Measurements from ENCODE around the gene ARFGAP3. TPM values are rescaled to one million over a fixed set of nuclear protein-coding genes. Genes with fewer than 3 reads are reported as not detected.

The ARFGAP3 gene
- total RNA-seq, 2 donors from 2014 or later, result 20.5 to 36.9 TPM

GRCh38 chr22:42764895-42765363 lies 92.1 kb downstream of the ARFGAP3 start:
- DNase-seq, result no peak
- 73 to 74% methylated on average over 5 to 11 of the region's 11 CpGs for WGBS, 2 experiments (ENCODE audit: insufficient coverage in 1 of 2, insufficient read length in 1 of 2)

GRCh38 chr22:42763965-42764480 lies 93.0 kb downstream of the ARFGAP3 start:
- H3K9me3 ChIP-seq (ENCODE audit: control insufficient read depth, low read length), result no peaks in the 10 kb centered on the region
- no peak overlapping the region for H3K27ac ChIP-seq (ENCODE audit: low read depth, low read length)
- H3K4me1 Mint-ChIP-seq, result no peaks in the 10 kb centered on the region
- no peak overlapping the region for H3K4me3 Mint-ChIP-seq
- no peak overlapping the region for H3K27ac Mint-ChIP-seq
- no peak for DNase-seq
- TF ChIP-seq, protein P1, sequence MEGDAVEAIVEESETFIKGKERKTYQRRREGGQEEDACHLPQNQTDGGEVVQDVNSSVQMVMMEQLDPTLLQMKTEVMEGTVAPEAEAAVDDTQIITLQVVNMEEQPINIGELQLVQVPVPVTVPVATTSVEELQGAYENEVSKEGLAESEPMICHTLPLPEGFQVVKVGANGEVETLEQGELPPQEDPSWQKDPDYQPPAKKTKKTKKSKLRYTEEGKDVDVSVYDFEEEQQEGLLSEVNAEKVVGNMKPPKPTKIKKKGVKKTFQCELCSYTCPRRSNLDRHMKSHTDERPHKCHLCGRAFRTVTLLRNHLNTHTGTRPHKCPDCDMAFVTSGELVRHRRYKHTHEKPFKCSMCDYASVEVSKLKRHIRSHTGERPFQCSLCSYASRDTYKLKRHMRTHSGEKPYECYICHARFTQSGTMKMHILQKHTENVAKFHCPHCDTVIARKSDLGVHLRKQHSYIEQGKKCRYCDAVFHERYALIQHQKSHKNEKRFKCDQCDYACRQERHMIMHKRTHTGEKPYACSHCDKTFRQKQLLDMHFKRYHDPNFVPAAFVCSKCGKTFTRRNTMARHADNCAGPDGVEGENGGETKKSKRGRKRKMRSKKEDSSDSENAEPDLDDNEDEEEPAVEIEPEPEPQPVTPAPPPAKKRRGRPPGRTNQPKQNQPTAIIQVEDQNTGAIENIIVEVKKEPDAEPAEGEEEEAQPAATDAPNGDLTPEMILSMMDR (conservative IDR thresholded peaks at IDR 0.05), result no peak
- H3K4me3 ChIP-seq (ENCODE audit: low read length), result no peak overlapping the region
- H3K36me3 ChIP-seq (ENCODE audit: control insufficient read depth, insufficient read depth, low read length), result no peaks in the 10 kb centered on the region
- no peak overlapping the region for H3K9ac ChIP-seq (ENCODE audit: extremely low read depth, low read length, poor library complexity, severe bottlenecking)
- no peaks in the 10 kb centered on the region for H3K27me3 Mint-ChIP-seq (ENCODE audit: insufficient read depth)
- 92% methylated on average over 5 to 13 of the region's 13 CpGs for WGBS, 2 experiments (ENCODE audit: insufficient coverage in 1 of 2, insufficient read length in 1 of 2)
- H3K4me1 ChIP-seq (ENCODE audit: control insufficient read depth, insufficient read depth, low read length), result no peaks in the 10 kb centered on the region
- H3K27me3 ChIP-seq (ENCODE audit: control insufficient read depth, insufficient read depth, low read length, poor library complexity, severe bottlenecking), result no peaks in the 10 kb centered on the region
- H3K36me3 Mint-ChIP-seq (ENCODE audit: low read depth), result no peaks in the 10 kb centered on the region
- H3K9me3 Mint-ChIP-seq, result no peaks in the 10 kb centered on the region

More at GRCh38 chr22:42764895-42765363, 92.1 kb downstream of the ARFGAP3 start:
- H3K27ac Mint-ChIP-seq, result no peak overlapping the region
- H3K4me3 Mint-ChIP-seq, result no peak overlapping the region
- H3K27me3 Mint-ChIP-seq (ENCODE audit: insufficient read depth), result no peaks in the 10 kb centered on the region
- H3K4me1 Mint-ChIP-seq, result no peaks in the 10 kb centered on the region
- H3K4me3 ChIP-seq (ENCODE audit: low read length), result no peak overlapping the region
- no peaks in the 10 kb centered on the region for H3K36me3 Mint-ChIP-seq (ENCODE audit: low read depth)
- H3K27me3 ChIP-seq (ENCODE audit: control insufficient read depth, insufficient read depth, low read length, poor library complexity, severe bottlenecking), result no peaks in the 10 kb centered on the region
- no peaks in the 10 kb centered on the region for H3K36me3 ChIP-seq (ENCODE audit: control insufficient read depth, insufficient read depth, low read length)
- TF ChIP-seq, protein P1 (conservative IDR thresholded peaks at IDR 0.05), result no peak
- H3K4me1 ChIP-seq (ENCODE audit: control insufficient read depth, insufficient read depth, low read length), result no peaks in the 10 kb centered on the region
- no peaks in the 10 kb centered on the region for H3K9me3 ChIP-seq (ENCODE audit: control insufficient read depth, low read length)
- H3K9me3 Mint-ChIP-seq, result no peaks in the 10 kb centered on the region
- H3K27ac ChIP-seq (ENCODE audit: low read depth, low read length), result no peak overlapping the region
- H3K9ac ChIP-seq (ENCODE audit: extremely low read depth, low read length, poor library complexity, severe bottlenecking), result no peak overlapping the region

DNA sequence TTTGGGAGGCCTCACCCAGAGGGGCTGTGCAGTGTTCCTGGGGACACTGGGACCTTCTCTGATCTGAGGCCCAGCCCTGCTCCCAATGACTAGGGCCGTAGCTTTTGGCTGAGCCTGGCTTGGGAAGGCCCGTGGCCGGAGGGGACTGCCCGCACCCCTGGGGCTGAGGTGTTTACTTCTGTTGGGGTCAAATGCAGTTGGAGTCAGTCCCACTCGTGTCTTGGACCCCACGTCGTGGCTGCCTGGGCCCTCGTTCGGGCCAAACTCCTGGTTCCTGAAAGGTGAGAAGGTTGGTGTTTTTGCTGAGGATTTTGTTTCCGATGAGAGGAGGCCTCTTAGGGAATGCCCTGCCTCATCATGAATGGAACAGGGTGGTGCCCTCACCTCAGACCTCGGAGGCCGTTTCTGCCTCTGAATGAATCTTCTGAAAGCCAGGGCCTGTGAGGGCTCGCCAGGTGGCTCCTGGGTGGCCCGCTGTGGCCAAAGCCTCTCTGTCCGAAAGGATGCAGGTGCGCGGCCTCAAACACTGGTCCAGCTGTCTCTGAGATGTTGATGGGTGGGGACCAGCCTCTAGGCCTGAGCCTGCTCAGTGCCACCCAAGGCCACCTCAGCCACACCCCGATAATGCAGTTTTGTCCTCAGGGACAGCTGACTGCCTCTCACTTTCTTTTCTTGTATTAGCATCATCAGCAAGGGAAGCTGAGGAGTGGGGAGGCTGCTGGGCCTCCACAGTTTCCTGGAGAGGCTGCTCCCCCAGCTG lies 96.1 kb downstream of the ARFGAP3 start:
- no peaks in the 10 kb centered on the region for H3K27me3 ChIP-seq (ENCODE audit: control insufficient read depth, insufficient read depth, low read length, poor library complexity, severe bottlenecking)
- DNase-seq, result no peak
- Mint-ChIP-seq H3K4me3 (no peak overlapping the region), H3K36me3 (ENCODE audit: low read depth) (no peaks in the 10 kb centered on the region), H3K27me3 (ENCODE audit: insufficient read depth) (no peaks in the 10 kb centered on the region), H3K4me1 (peaks cover 5% of the 10 kb centered on the region), H3K27ac (no peak overlapping the region), H3K9me3 (no peaks in the 10 kb centered on the region)
- no peaks in the 10 kb centered on the region for H3K4me1 ChIP-seq (ENCODE audit: control insufficient read depth, insufficient read depth, low read length)
- H3K27ac ChIP-seq (ENCODE audit: low read depth, low read length), result no peak overlapping the region
- no peaks in the 10 kb centered on the region for H3K9me3 ChIP-seq (ENCODE audit: control insufficient read depth, low read length)
- TF ChIP-seq, protein P1 (conservative IDR thresholded peaks at IDR 0.05), result no peak
- 87 to 98% methylated on average over 6 to 18 of the region's 18 CpGs for WGBS, 2 experiments (ENCODE audit: insufficient coverage in 1 of 2, insufficient read length in 1 of 2)
- H3K4me3 ChIP-seq (ENCODE audit: low read length), result no peak overlapping the region
- H3K9ac ChIP-seq (ENCODE audit: extremely low read depth, low read length, poor library complexity, severe bottlenecking), result no peak overlapping the region
- no peaks in the 10 kb centered on the region for H3K36me3 ChIP-seq (ENCODE audit: control insufficient read depth, insufficient read depth, low read length)

Data from endodermal cell (in vitro differentiated cells).